HG03354 (cell line): ENCODE data around the gene COL16A1.

Experiments used
- ATAC-seq: cut with Tn5 transposase; IDR thresholded peaks from one replicate; pipeline ENCODE4 v1.9.1; 2021; ENCODE audit warnings: mild to moderate bottlenecking; ENCODE audit not compliant: unreplicated experiment, poor library complexity, severe bottlenecking

The COL16A1 gene

DNA sequence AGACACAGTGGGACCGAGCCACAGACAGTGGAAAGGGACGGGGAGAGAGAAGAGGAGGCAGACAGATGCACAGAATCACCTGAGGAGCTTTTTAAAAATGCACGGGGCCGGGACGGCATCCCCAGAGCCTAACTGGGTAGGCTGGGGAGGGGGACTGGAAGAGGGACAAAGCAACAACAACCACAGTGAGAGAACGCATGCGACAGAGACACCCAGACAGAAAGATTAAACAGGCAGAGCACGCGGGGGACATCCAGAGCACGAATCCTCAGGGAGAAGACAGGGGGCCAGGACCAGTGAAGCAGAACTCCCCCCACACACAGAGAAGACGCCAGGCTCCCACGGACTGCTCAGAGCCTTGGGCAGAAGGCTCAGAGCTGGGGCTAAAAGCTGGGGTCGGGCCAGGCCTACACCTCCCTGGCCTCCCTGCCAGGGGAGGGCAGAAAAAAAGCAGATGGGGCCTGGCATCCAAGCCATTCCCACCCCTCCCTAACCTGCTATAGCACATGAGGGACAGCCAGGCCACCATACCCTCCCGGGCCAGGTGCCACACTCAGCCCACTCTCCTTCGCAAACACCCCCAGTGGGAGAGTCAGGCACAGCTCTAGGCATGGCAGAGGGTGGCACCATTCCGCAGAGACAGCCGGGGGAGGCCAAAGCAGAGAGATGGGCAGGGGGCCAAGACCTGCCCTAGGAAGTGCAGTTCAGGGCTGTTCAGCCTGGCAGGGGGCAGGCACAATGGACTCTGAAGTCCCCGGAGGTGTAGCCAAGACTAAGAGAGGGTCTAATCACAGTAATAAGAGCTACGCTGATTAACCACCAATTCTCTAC, 29.8 kb upstream of the COL16A1 start:
- no peak for ATAC-seq

DNA sequence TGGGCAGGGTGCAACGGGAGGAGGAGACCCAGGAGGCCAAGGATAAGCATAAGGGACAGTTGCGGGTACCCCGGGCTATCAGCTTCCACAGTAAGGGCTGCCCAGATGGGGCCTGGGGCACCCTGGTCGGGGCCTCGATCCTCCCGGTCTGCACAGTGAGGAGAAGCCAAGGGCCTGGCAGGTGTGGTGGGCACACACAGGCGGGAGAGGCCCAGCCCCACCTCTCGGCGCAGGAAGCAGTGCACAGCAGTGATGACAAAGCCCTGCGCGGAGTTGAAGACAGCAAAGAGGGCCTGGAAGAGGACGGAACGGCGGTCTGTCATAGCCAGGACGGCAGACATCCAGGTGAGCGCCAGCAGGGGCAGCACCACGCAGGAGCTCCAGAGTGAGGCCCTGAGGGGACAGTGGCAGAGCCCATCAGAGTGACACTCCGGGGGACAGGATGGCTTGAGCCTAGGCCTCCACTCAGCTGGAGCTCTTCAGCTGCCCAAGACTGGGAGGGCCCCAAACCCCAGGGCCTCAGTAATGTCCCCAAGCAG, 29.0 kb upstream of the COL16A1 start:
- ATAC-seq, result no peak

DNA sequence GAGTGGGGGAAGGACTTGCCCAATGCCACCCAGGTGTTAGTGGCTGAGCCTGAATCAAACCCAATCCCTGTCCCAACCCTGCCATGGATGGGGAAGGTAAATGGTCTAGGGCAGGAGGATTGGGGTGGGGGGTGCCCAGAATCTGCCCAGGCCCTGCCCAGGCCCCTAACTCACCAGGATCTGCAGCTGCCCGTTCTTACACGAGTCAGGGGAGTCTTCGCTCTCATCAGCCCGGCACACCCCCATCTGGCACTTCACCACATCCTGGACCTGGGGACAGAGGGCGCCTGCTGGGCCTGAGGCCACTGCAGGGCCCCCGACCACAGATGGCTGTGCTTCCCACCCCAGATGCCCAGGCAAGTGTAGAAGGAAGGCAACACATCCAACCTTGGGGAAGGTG, 28.5 kb upstream of the COL16A1 start:
- ATAC-seq, result no peak

DNA sequence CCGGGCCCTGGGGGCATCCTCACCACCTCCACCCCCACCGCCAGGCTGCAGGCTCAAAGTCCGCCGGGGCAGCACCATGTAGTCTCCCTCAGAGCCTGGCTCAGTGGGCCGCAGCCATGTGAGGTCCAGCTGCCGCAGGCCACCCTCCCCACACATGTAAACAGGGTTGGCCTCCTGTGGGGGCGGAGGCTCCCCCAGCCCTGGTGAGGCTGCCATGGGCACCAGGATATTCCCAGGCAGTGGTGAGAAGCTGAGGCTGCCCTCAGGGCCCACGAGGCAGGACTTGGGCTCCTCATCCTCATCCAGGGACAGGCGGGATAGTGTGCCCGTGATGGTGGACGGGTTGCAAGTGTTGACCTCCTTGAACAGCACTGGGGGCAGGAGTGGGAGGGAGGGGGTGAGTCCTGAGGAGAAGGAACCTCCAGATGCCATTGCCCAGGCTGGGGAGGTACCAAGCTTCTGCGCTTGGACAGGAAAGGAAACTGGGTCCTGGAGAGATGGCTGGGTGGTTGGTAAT, 27.3 kb upstream of the COL16A1 start:
- no peak for ATAC-seq

DNA sequence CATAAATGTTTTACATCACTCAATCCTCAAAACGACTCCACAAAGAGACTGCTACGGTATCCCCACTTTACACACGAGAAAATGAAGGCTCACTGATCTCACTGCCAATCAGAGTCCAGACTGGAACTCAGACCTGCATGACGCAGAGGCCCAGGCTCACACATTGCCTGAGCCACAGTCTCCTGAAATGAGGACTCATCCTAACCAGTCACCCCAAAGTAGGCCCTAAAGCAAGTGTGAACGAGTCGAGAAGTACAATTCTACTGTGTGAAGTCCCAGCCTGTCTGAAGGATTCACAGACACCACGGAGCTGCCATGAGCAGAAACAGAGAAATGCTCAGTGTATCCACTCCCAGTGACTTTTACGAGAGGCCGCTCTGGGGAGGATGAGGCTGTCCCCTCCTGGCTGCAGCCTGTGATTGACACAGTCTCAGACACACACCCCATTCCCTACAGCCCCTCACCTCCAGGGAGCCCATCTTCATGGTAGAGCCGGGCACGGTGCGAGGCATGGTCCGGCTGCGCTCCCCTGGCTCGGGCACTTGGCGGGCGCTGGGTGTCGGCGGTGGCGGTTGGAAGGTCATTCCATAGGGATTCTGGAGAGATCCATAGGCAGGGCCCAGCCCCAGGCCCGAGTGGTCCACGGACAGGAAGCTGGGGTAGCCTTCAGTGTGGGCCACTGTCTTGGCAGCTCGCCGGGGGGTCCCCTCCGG, 26.7 kb upstream of the COL16A1 start:
- no peak for ATAC-seq

DNA sequence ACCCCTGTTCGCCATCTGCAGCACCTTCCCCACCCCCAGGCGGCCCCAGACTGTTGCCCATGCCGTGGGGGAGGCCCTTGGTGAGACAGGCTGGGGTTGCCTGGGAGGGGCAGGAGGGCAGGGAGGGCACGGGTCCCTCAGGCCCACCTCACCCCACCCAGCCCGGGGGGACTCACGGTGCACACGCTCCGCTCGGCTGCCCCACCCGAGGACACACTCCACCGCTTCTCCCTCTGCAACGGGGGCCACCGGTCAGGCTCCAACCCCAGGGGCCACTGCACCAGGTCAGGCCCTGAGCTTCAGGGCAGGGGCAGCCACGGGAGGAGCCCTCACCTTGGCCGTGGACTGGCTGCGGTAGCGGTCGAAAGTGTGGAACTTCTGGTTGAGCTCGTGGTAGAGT, 24.0 kb upstream of the COL16A1 start:
- no peak for ATAC-seq

DNA sequence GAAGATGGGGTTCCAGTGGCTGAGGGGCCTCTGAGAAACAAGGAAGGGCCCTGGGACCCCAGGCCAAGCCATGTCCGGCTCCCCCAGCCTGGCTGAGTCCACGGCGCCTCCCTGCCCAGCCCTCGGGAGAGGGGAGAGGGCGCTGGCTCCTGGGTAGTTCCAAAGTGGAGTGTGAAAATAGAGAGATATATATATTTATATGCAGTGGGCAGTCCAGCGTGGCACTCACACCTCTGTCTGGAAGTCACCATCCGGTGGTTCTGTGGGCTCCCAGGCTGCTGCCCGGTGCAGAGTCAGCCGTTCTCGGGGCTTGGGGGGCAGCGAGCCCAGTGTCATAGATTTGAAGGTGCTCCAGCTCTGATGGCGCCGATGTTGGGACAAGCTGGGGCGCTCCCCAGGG, 23.4 kb upstream of the COL16A1 start:
- ATAC-seq, result no peak

DNA sequence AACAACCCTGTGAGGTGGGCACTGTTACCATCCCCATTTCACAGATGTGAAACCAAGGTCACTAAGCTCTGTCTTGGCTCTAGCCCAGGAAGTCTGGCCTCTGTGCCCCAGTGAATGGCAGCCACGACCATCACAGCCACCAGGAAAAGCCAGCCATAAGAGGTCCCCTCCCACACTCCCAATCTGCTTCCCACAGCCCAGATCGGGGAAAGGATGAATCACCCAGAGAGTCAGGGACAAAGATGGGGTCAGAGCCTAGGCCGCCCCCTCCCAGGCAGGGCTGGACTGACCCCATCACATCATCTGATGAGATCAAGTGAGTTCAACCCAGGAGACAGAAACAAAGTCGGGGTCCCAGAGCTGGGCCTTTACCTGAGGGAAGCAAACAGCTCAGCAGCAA, 22.9 kb upstream of the COL16A1 start:
- ATAC-seq, result no peak

DNA sequence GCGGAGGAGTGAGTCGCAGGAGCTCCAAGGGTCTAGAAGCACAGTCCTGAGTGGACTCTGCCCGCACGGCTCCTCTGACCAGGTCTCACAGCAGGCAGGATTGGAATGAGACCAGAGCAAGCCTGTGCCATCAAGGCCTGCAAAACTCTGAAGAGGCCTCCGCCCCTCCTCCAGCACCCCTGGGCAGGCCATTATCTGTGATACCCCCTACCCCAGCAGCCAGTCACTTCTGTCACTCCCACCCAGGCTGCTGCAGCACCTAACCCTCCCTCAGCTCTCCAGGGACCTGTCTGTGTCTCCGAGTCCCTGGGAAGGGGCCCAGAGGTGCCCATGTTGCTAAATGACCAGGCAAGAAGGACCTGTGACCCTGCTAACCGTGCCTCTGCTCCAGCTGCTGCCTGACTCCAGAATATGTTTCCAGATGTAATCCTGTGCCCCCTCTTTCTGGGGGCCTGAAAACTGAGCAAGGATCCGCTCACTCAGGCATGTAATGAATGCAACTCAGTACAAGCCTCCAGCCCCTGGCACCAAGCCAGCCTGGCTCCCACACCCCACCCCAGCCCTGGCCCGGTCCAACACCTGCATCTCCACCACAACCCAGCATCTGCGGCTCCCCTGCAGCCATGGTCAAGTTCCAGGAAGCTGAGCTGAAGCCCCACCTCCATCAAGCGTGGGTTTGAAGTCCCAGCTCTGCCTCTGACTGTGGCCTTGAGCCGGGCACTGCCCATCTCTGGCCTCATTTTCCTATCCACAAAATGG, 22.1 kb upstream of the COL16A1 start:
- ATAC-seq, result no peak

DNA sequence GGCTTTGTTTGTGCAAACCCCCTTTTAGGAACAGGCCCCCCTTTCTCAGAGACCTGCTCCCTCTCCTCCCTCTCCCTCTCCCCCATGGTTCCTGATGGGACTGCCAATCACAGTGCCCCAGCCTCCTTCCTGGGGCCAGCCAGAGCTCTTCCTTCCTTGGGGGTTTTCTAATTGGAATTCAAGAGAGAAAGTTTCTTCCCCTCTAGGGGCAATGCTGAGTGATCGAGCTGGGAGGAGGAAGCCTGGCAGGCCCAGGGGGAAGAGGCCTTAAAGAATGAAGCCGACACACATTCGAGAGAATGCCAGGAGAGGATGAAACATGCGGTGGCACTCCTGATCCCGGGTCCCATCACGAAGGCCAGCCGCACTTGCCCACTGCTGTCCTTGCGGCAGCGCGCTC, 21.3 kb upstream of the COL16A1 start:
- no peak for ATAC-seq

DNA sequence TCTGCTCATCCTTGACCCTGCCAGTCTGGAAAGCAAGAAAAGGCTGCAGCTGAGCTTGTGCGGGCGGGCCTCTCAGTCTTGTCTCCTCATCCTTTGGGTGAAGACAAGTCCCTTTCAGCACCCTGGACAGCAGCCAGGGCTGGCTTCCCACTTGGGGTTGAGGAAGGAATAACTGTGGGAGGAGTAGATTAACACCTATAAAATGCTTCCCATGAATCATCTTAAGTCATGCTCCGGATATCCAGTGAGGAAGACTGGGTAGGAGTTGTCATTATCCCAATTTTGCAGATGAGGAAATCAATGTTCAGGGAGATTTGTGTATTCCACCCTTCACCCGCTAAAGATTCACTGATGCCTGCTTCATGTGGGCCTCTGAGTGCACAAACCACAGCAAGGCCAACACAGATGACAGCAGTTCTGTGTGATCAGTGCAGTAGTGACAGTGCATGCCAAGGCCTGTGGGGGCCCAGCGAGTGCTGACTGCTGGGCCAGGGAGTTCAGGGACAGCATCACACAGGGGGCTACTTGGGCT, 20.1 kb upstream of the COL16A1 start:
- ATAC-seq, result no peak

DNA sequence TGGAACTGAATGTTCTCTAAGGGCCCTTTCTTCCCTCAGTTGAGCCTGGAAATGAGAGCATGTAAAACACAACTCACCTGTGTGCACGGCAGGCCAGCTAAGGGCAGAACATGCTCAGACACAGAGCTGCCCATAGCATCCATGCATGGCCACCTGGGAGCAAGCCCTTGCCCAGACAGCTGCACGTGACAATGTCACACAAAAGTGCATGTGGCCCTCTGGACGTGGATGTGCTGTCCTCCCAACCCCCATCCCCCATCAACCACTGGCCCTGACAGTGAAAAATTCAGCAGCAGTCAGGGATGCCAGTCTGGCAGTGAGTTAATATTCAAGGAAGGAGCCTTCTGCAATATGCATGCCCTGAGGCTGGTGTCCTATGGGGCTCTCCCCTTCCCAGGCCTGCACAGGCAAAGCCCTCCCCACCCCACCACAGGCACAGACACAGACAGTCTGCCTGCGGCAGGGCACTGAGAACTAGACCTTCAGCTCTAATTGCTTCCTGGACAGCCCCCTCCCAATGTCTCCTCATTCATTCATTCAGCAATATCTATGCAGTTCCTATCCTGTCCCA, 14.6 kb upstream of the COL16A1 start:
- no peak for ATAC-seq

DNA sequence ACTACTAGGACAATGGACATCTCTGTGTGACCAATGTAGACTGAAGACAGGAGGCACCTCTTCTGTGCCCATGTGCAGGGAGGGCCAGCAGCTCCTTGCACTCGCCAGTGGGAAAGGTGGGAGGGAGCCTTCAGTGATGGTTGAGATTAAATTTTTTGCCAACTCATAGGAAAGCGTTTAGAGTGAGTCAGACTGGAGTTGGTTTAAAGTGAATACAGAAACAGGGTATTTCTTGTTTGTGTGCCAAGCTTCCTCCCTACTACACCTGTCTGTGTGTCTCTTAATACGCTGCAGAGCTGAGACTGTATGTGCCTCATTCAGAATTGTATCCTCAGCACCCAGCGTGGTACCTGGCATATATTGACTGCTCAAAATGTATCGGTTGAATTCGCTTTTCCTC, 13.5 kb upstream of the COL16A1 start:
- ATAC-seq, result no peak

DNA sequence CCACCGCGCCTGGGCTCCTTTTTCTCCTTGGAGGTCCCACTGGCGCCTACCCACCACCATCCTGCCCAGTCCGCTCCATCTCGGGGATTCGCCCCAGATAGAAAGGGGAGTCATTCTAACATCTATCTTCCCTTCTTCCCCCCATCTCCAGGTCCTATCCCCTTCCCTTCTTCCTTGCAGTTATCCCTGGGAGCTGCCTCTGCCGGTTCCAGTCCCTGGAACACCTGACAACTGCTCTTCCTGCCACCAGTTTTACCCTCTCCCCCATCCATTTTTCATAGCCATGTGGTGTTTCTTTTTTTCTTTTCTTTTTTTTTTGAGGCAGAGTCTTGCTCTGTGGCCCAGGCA, 12.0 kb upstream of the COL16A1 start:
- no peak for ATAC-seq

DNA sequence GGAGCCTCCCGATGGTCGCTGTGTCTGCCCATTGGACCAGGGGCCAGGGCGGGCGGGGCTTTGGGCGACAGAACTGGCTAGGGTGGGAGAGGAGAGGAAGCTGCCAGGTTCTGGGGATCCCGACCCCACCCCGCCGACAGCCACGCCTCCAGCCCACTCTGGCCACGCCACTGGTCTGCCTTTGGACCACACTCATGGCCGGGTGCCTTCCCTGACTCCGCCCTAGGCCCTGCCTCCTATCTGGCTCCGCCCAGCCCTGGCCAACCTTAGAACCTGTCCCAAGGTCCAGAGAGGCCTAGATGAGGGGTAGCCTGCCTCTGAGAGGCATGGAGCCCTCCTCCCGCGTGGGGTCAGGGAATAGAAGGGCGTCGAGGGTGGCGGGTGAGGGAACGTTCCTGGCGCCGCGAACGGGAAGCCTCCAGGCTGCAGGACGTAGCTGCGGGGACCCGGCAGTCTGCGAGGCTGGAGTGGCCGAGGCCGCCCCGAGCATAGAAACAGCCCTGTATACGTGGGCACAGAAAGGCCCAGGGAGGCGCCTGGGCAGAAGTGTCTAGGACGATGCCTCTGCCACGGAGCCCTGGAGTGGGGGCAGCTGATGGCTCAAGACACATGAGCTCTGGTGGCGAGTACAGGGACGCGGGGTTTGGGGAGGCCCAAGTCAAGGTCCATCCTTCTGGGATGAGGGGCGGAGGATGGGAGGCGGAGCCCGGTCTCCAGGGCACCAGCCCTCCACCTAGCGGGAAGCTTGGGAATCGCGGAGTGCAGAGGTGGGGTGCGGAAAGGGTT, 11.5 kb upstream of the COL16A1 start:
- ATAC-seq, result peak; percentile 51

DNA sequence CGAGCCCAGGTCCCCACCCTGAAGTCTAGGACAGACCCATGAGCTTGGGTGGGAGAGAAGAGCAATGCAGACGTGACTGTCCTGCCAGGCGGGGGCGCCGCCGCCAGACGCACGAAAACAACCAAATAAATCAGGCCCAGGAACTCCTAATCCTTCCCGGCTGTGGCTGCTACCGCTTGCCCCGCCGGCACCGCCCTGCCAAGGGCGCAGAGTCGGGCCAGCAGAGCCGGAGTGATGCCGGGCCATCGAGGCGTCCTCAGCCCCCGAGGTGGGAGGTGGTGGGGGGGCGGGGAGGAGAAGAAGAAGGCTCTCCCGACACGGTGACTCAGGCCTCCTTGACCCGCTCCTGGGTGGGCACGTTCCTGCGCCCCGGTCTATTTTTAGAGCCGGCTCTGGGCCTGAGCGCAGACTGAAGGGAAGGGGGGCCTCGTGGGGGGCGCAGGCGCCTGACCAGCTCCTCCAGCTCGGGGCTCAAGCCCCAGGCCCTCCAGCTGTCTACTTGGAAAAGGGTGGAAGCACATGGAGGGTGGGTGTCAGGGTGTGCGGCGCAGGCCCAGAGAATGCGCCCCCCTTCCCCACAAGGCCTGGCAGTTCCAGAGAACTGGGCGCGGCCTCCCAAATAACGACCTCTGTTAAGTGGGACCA, 10.7 kb upstream of the COL16A1 start:
- no peak for ATAC-seq

DNA sequence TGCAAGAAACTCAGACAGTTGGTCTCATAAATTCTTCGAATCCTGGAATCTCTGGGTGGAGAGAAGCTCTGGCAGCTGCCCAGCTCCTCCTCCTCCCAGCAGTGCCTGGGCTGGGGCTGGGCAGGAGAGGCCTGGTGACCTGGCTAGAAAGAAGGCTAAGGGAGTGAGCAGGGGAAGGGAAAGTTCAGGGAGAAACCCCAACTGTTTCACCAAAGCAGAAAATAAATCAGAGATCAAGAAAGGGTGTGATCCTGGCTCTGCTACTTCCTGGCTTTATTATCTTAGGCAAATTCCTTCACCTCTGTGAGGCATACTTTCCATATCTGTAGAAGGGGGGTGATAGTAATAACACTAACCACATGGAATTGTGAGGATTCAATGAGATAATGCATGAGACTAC, 8.8 kb upstream of the COL16A1 start:
- ATAC-seq, result no peak

DNA sequence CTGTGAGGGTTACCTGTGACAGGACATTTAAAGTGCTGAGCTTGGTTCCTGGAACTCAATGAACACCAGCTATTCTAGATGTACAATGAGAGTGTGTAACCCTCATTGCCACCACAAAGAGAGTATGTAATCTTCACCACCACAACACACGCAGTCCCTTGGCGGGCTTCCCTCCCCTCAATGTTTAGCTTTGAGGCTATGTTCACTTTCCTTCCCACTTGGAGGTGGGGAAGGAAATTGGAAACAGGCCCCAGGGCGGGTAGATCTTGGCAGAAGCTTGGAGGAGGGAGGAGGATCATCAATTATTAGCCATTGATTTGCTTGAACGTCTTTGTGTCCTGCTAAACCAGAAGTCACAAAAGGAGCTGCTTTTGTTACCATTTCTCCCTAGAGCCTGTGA, 8.3 kb upstream of the COL16A1 start:
- ATAC-seq, result no peak

DNA sequence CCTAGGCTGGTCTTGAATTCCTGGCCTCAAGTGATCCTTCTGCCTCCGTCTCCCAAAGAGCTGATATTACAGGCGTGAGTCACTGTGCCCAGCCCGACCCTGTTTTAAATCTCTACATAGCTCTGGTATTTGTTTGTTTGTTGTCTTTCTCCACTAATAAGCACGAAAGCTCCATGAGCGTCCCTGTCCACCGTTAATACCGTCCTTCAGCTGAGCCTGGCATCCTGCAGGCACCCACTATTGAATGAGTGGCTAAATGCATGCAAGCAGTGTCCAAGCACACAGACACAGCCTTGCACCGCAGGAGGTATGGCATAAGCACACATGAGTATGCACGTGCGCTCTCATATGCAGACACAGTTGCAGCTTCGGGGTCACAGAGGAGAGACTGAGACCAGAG, 4.5 kb upstream of the COL16A1 start:
- no peak for ATAC-seq
